ENCODE data around the gene NSMCE4A. TPM values are rescaled to one million over a fixed set of nuclear protein-coding genes. Genes with fewer than 3 reads are reported as not detected.
"Not testable (repeated sequence)": the region's sequence is repeated elsewhere in the genome, so short reads cannot be mapped to it uniquely, and the experiment has no call there.

The NSMCE4A gene
- total and polyA plus RNA-seq, 2 of the 4 experiments (the other 2 are of a cell fraction): 13.4 to 33.2 TPM

- Histone ChIP-seq H4K8ac (ENCODE audit: low read depth in 2 of 2, low read length in 2 of 2) (no peak overlapping the region), H2AFZ (replicated peaks; ENCODE audit: low read length, poor library complexity) (no peak overlapping the region), H3K27ac (ENCODE audit: insufficient read depth, low read length) (no peak overlapping the region), H3K14ac (replicated peaks; ENCODE audit: low read depth, low read length) (no peak overlapping the region), H3K9me1 (ENCODE audit: insufficient read depth, low read length) (no peaks in the 10 kb centered on the region), H3K4me2 (ENCODE audit: low read depth, low read length) (peak overlapping the region; percentile 27; the same call in 1 of the 2 replicates), H3K27me3 (ENCODE audit: control insufficient read depth, insufficient read depth, low read length) (peaks cover 21% of the 10 kb centered on the region), H3K23ac (ENCODE audit: low read depth, low read length) (no peak overlapping the region), H3K36me3 (ENCODE audit: control insufficient read depth, insufficient read depth, low read length) (no peaks in the 10 kb centered on the region), H2BK15ac (ENCODE audit: low read depth, low read length) (no peak overlapping the region), H3K4me1 (ENCODE audit: control insufficient read depth, insufficient read depth, low read length) (no peaks in the 10 kb centered on the region), H3K56ac (ENCODE audit: extremely low read depth, insufficient read depth, low read length) (no peak overlapping the region), H2BK5ac (ENCODE audit: low read depth, low read length, poor library complexity, severe bottlenecking) (no peak overlapping the region), H4K20me1 (ENCODE audit: insufficient read depth, low read length) (no peaks in the 10 kb centered on the region), H3K4me3 (ENCODE audit: insufficient read depth, low read depth, low read length) (no peak overlapping the region), H2BK20ac (ENCODE audit: low read depth, low read length) (no peak overlapping the region), H3K18ac (ENCODE audit: low read depth, low read length) (no peak overlapping the region), H2BK120ac (ENCODE audit: low read depth, low read length) (no peak overlapping the region), H4K5ac (ENCODE audit: low read depth, low read length) (no peak overlapping the region), H2AK5ac (ENCODE audit: low read depth, low read length) (no peak overlapping the region), H3K9ac (ENCODE audit: low read depth, low read length) (no peak overlapping the region), H3K4ac (ENCODE audit: low read depth, low read length) (no peak overlapping the region), H4K91ac (ENCODE audit: insufficient read depth, low read depth, low read length) (no peak overlapping the region), H3K79me1 (ENCODE audit: low read depth in 1 of 2, low read length in 2 of 2) (no peaks in the 10 kb centered on the region), H2AK9ac (replicated peaks; ENCODE audit: low read depth, low read length, poor library complexity) (peak overlapping the region; percentile 9), H3K9me3 (ENCODE audit: control insufficient read depth, insufficient read depth, low read length) (no peaks in the 10 kb centered on the region)
- dilution Hi-C loops (cut with HindIII; ENCODE audit: low sequenced_read_pairs, unreplicated experiment): no loop called here
- in situ Hi-C loops (cut with MboI; ENCODE audit: low sequenced_read_pairs): no loop called here
- no TSS peak for BruUV-seq (replicated peaks)
- WGBS, 2 experiments (ENCODE audit: extremely low coverage in 2 of 2, insufficient read length in 1 of 2): 11% methylated on average over 1 of the region's 7 CpGs; no CpG with 5 or more reads in 1 of the 2 experiments
- ChIA-PET CTCF (no interaction called here), POLR2A (ENCODE audit: unreplicated experiment) (no interaction called here)
- intact Hi-C loops (cut with micrococcal nuclease): no loop called here
- DNase-seq (no peak), ATAC-seq (ENCODE audit: low read depth) (no peak)
- no peak for TF ChIP-seq BHLHE40 (IDR thresholded peaks at IDR 0.05; ENCODE audit: low read depth, low read length)
- TF ChIP-seq, protein P1, sequence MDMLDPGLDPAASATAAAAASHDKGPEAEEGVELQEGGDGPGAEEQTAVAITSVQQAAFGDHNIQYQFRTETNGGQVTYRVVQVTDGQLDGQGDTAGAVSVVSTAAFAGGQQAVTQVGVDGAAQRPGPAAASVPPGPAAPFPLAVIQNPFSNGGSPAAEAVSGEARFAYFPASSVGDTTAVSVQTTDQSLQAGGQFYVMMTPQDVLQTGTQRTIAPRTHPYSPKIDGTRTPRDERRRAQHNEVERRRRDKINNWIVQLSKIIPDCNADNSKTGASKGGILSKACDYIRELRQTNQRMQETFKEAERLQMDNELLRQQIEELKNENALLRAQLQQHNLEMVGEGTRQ (IDR thresholded peaks at IDR 0.05; ENCODE audit: low read depth, low read length): no peak
- TF ChIP-seq FOS (IDR thresholded peaks at IDR 0.05; ENCODE audit: low read depth, low read length): no peak
- TF ChIP-seq MAFK (IDR thresholded peaks at IDR 0.05; ENCODE audit: low read depth, low read length): no peak
- TF ChIP-seq RAD21 (IDR thresholded peaks at IDR 0.05; ENCODE audit: low read length): no peak
- no peak for TF ChIP-seq POLR2A (IDR thresholded peaks at IDR 0.05; ENCODE audit: low read depth, low read length)
- no peak for TF ChIP-seq MXI1 (IDR thresholded peaks at IDR 0.05; ENCODE audit: borderline replicate concordance, low read depth, low read length)
These were observed 43.5 kb upstream of the NSMCE4A start for GRCh38 chr10:122018491-122018890.

- H2BK120ac ChIP-seq (ENCODE audit: low read depth, low read length); H3K9ac ChIP-seq (ENCODE audit: low read depth, low read length); H3K4me1 ChIP-seq (ENCODE audit: control insufficient read depth, insufficient read depth, low read length); H3K9me1 ChIP-seq (ENCODE audit: insufficient read depth, low read length); H2BK15ac ChIP-seq (ENCODE audit: low read depth, low read length); H3K14ac ChIP-seq (replicated peaks; ENCODE audit: low read depth, low read length); H2BK5ac ChIP-seq (ENCODE audit: low read depth, low read length, poor library complexity, severe bottlenecking); CTCF ChIA-PET; H4K5ac ChIP-seq (ENCODE audit: low read depth, low read length); ATAC-seq (ENCODE audit: low read depth); dilution Hi-C loops (cut with HindIII; ENCODE audit: low sequenced_read_pairs, unreplicated experiment); H2BK20ac ChIP-seq (ENCODE audit: low read depth, low read length); H3K4me2 ChIP-seq (ENCODE audit: low read depth, low read length); H3K4me3 ChIP-seq (ENCODE audit: insufficient read depth, low read depth, low read length); H2AK5ac ChIP-seq (ENCODE audit: low read depth, low read length); POLR2A ChIA-PET (ENCODE audit: unreplicated experiment); H3K18ac ChIP-seq (ENCODE audit: low read depth, low read length); DNase-seq; H4K91ac ChIP-seq (ENCODE audit: insufficient read depth, low read depth, low read length); H2AK9ac ChIP-seq (replicated peaks; ENCODE audit: low read depth, low read length, poor library complexity); intact Hi-C loops (cut with micrococcal nuclease); H2AFZ ChIP-seq (replicated peaks; ENCODE audit: low read length, poor library complexity); in situ Hi-C loops (cut with MboI; ENCODE audit: low sequenced_read_pairs); H4K8ac ChIP-seq (ENCODE audit: low read depth in 2 of 2, low read length in 2 of 2); H3K23ac ChIP-seq (ENCODE audit: low read depth, low read length); H3K27ac ChIP-seq (ENCODE audit: insufficient read depth, low read length); H3K4ac ChIP-seq (ENCODE audit: low read depth, low read length); H3K36me3 ChIP-seq (ENCODE audit: control insufficient read depth, insufficient read depth, low read length); H3K9me3 ChIP-seq (ENCODE audit: control insufficient read depth, insufficient read depth, low read length); BruUV-seq (replicated peaks); H3K79me1 ChIP-seq (ENCODE audit: low read depth in 1 of 2, low read length in 2 of 2); H4K20me1 ChIP-seq (ENCODE audit: insufficient read depth, low read length); H3K56ac ChIP-seq (ENCODE audit: extremely low read depth, insufficient read depth, low read length): not testable (repeated sequence)
- WGBS, 2 experiments (ENCODE audit: extremely low coverage in 2 of 2, insufficient read length in 1 of 2): no CpG with 5 or more reads among the region's 4 CpGs
- peaks cover 21% of the 10 kb centered on the region for H3K27me3 ChIP-seq (ENCODE audit: control insufficient read depth, insufficient read depth, low read length)
These were observed 42.9 kb upstream of the NSMCE4A start for GRCh38 chr10:122017926-122018325.

Measured in IMR-90 (cell line).